ENCODE measurements around the gene C8G.

GRCh38 chr9:136949239-136949816 is 4.3 kb downstream of the C8G start:
- TF ChIP-seq, protein P1, sequence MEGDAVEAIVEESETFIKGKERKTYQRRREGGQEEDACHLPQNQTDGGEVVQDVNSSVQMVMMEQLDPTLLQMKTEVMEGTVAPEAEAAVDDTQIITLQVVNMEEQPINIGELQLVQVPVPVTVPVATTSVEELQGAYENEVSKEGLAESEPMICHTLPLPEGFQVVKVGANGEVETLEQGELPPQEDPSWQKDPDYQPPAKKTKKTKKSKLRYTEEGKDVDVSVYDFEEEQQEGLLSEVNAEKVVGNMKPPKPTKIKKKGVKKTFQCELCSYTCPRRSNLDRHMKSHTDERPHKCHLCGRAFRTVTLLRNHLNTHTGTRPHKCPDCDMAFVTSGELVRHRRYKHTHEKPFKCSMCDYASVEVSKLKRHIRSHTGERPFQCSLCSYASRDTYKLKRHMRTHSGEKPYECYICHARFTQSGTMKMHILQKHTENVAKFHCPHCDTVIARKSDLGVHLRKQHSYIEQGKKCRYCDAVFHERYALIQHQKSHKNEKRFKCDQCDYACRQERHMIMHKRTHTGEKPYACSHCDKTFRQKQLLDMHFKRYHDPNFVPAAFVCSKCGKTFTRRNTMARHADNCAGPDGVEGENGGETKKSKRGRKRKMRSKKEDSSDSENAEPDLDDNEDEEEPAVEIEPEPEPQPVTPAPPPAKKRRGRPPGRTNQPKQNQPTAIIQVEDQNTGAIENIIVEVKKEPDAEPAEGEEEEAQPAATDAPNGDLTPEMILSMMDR (IDR thresholded peaks at IDR 0.05), result no peak
- TF ChIP-seq ZFX (IDR thresholded peaks at IDR 0.05; ENCODE audit: borderline replicate concordance), result no peak

Measured in 22Rv1 (cell line).